ENCODE results near the gene C6orf47.

The C6orf47 gene

DNA sequence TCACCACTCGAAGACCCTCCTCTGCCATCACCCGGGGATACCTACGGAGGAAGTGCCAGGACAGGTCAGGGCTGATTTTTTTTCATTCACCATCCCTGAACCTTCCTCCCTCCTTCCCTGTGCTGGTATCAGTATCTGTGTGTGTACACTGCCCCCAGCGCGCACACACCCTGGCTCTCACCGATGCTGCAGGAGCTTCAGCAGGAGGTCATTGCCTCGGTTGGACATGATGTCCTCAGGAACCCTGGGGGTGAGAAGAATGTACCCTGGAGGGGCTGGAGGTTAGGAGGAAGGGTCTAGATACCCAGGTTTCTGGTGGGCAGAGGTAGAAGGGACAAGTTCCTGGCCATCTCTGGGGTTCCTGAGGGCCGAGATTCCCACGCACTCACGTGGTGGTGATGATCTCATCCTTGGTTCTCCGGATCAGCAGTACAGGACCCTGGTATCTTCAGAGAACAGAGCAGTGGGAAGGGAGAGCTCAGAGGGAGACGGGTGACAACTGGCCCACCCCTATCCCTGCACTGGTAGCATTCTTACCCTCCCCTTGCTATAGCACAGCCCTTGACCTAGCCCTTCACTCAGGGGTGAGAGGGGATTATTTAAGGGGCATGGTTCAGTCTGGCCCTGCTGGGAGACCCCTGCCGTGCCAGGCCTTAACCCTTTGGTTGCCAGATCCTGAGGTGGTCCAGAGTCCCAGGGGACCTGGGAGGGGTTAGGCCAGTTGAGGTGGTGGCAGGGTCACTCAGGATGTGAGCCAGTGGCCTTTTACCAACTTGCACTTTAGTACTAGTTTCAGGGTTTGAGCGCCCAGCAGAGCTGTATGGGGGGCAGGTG lies 27.5 kb upstream of the C6orf47 start:
- DNase-seq = no peak

GRCh38 chr6:31687321-31687720 lies 26.7 kb upstream of the C6orf47 start:
- no peak for DNase-seq

DNA sequence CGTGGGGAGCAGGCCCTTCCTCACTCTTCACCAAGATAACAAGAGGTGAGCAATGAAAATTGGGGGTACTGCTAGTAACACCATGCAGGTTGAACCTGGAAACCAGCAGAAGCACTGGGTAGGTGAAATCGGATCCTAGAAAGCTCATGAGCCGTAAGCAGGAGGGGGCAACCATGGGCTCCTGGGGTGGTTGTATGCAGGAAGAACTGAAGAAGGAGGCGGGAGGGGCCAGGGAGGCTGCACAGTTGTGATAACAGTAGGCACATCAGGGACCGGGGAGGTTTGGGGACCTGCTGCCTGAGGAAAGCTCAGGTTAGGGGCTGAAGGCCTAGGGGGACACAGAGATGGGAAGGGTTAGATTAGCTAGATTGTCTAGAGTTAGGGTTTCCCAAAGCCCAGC lies 25.9 kb upstream of the C6orf47 start:
- DNase-seq = no peak

- no peak for DNase-seq
Measured at GRCh38 chr6:31683591-31683990, 23.0 kb upstream of the C6orf47 start.

- DNase-seq = peak in 23 of 58 donors; percentile 3 to 47 (median 20)
Measured at GRCh38 chr6:31681135-31681671, 20.6 kb upstream of the C6orf47 start.

DNA sequence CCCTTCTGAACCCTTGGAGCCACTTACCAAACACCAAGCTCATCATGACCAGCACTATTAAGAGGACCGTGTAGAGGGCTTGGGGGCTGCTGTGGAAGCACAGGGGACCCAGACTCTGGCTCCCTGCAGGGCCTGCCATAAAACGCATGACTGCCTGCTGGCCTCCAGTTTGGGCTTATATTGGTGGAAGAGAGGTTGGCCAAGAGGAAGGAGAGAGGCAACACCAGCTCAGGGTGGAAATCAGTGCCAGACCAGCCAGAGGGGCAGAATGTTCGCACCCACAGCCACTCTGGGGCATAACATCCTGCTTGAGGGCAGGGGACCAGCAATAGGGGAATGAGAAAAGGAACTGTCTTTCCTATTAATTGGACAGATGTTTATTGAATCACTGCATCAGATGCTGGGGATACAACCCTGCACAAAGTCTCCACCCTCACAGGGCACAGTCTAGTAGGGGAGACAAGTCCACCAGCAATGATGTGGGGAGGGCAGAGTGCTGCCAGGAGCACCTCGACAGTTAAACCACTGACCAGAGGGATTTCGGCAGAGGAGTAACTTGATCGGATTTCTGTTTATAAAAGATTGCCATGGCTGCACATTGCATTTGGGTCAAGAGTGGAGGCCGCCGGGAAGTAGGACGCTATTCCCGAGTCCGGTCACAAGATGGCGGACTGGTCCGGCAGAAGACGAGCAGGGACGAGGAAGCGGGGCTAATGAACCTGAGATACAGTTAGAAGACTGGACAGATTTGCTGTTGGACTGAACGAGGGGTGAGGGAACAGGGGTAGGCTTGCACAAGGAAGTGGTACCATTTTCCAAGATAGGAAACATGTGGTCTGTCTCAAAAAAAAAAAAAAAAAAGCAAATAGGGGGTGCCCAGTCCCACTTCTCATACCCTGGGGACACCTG lies 19.9 kb upstream of the C6orf47 start, which contains the start of gene LY6G5C:
LY6G5C (minus strand) TSS at position 842 of the 909 bp plus-strand sequence; CDS start at position 148, 694 bp downstream.
- DNase-seq = peak in 57 of 58 donors; percentile 7 to 83 (median 60)

- DNase-seq = no peak
Measured at GRCh38 chr6:31677955-31678354, 17.4 kb upstream of the C6orf47 start.

GRCh38 chr6:31676904-31677303 lies 16.3 kb upstream of the C6orf47 start:
- no peak for DNase-seq

GRCh38 chr6:31676322-31676903 lies 15.8 kb upstream of the C6orf47 start:
- no peak for DNase-seq

DNA sequence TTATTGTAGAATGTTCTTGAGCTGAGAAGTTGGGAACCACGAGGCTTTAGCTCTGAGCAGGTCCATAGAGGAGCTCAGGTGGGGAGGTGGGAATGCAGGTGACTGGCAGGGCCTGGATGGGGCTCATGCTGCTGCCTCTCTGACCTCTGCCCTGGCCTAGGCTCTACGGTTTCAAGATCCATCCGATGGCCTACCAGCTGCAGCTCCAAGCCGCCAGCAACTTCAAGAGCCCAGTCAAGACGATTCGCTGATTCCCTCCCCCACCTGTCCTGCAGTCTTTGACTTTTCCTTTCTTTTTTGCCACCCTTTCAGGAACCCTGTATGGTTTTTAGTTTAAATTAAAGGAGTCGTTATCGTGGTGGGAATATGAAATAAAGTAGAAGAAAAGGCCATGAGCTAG lies 9.1 kb upstream of the C6orf47 start, which contains the start of gene LY6G5B:
LY6G5B (plus strand) TSS at position 301 of the 400 bp plus-strand sequence. CDS start 975 bp downstream, outside the sequence.
- no peak for DNase-seq

DNA sequence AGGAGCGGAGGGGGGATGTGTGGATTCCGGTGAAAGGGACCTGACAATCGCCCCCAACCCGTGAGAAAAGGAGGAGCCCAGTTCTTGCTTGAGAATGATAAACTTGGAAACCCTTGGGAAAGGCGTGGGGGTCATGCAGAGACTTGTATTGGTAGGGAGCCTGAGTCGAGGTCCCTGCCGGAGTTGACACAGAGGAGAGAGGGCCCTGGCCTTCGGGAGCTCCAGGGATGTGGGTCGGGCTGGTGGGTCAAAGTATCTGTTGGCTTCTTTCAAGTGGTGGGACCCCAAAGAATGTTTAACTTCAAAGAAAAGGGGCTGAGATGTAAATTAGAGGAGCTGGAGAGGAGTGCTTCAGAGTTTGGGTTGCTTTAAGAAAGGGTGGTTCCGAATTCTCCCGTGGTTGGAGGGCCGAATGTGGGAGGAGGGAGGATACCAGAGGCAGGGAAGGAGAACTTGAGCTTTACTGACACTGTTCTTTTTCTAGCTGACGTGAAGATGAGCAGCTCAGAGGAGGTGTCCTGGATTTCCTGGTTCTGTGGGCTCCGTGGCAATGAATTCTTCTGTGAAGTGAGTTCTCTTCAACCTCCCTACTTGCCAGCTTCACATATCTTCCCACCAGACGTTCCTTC lies 5.9 kb upstream of the C6orf47 start:
- no peak for DNase-seq

- peak; percentile 82 to 100 (median 98) for DNase-seq
Measured at GRCh38 chr6:31665501-31666336, 5.1 kb upstream of the C6orf47 start, which contains the start of gene CSNK2B. TSS of gene CSNK2B (plus strand) at chr6:31666080. CDS start at chr6:31666832, 752 bp downstream.

- peak; percentile 25 to 95 (median 84) for DNase-seq
Measured at GRCh38 chr6:31664790-31665500, 4.4 kb upstream of the C6orf47 start, which contains the start of gene GPANK1. TSS of gene GPANK1 (minus strand) at chr6:31664997. CDS start at chr6:31664478, 519 bp downstream.

- DNase-seq = peak in 2 of 58 donors; percentile 10 to 20
Measured at GRCh38 chr6:31663961-31664789, 3.6 kb upstream of the C6orf47 start.

GRCh38 chr6:31663126-31663960 lies 2.8 kb upstream of the C6orf47 start:
- DNase-seq = no peak

DNA sequence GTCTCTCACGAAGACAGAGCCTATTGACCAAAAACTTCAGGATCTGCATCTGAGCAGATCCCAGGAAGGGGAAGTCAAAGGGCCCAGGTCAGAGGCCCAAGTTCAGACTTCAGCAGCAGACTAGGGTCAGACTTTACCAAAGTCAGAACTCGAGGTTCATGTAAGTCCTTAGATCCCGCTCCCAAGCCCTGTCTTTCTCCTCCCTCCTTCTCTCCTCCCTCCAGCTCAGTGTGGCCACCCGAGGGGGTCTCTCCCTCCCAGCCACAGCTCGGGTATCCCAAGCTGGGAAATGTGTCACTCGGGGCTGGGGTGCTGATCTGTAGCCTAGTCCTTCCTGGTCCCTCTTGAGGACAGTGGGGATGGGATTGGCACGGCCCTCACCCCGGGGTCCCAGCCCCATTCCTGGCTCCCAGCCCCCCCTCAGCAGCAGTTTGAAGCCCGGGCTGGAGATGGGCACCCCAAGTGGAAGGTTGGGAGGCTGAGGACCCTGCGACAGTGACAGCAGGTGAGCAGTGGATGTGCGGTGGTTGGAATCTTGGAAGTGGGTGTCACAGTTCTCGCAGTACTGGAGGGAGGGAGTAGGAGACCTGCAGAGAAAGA lies 1.6 kb upstream of the C6orf47 start:
- no peak for DNase-seq
